ENCODE data around the gene CDH4.

GRCh38 chr20:61292821-61293612 lies 41.0 kb downstream of the CDH4 start:
- TF ChIP-seq CTCF (IDR thresholded peaks at IDR 0.05), result no peak
- TF ChIP-seq ZNF396 (CRISPR knock-in tag; IDR thresholded peaks at IDR 0.05; ENCODE audit: borderline replicate concordance), result no peak
- TF ChIP-seq E2F4 (CRISPR knock-in tag; IDR thresholded peaks at IDR 0.05; ENCODE audit: borderline replicate concordance, low read depth), result no peak
